Measurements from ENCODE around the gene SENP5. TPM values are rescaled to one million over a fixed set of nuclear protein-coding genes. Genes with fewer than 3 reads are reported as not detected.

SENP5 gene
- total and polyA plus RNA-seq, 4 donors = 3.9 to 26.9 (median 14.3) TPM

- peaks cover 0 to 3% (median 2%) of the 10 kb centered on the region in 4 donors for H3K4me1 ChIP-seq (ENCODE audit: control insufficient read depth in 4 of 4, insufficient read depth in 4 of 4, low read length in 3 of 4)
- peaks cover 0 to 3% (median 0%) of the 10 kb centered on the region in 4 donors for H3K9me3 ChIP-seq (ENCODE audit: control insufficient read depth in 4 of 4, low read length in 3 of 4)
- no peak overlapping the region for H3K9ac ChIP-seq (ENCODE audit: low read depth in 1 of 2, low read length in 2 of 2)
- H3K4me3 ChIP-seq (ENCODE audit: low read depth in 1 of 3, low read length in 3 of 3) = no peak overlapping the region
- DNase-seq (ENCODE audit: low spot score) = peak; percentile 25
- WGBS = 84% methylated on average over 10 of the region's 10 CpGs
- no peaks in the 10 kb centered on the region for H3K27me3 ChIP-seq (ENCODE audit: control insufficient read depth in 4 of 4, insufficient read depth in 4 of 4, low read length in 3 of 4)
- TF ChIP-seq FOXA2 (IDR thresholded peaks at IDR 0.05) = no peak
- H3K27ac ChIP-seq (ENCODE audit: low read depth in 1 of 2, low read length in 2 of 2) = no peak overlapping the region
- H3K36me3 ChIP-seq (ENCODE audit: control insufficient read depth in 4 of 4, insufficient read depth in 3 of 4, low read depth in 1 of 4, low read length in 3 of 4) = no peaks in the 10 kb centered on the region
These were observed 111.8 kb downstream of the SENP5 start for GRCh38 chr3:196979545-196979944.

DNA sequence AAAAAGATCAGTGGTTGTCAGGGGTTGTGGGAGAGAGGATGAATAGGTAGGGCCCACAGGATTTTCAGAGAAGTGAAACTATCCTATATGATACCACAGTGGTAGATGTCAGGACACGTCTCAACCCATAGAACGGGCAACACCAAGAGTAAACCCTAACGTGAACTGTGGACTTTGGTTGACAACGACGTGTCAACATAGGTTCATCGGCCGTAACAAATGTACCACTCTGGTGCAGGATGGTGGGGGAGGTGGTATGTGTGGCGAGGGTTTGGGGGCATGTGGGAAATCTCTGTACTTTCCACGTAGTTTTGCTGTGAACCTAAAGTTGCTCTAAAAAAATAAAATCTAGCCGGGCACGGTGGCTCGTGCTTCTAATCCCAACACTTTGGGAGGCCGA, 113.9 kb downstream of the SENP5 start:
- DNase-seq (ENCODE audit: low spot score) = no peak
- H3K36me3 ChIP-seq (ENCODE audit: control insufficient read depth in 4 of 4, insufficient read depth in 3 of 4, low read depth in 1 of 4, low read length in 3 of 4) = no peaks in the 10 kb centered on the region
- 55% methylated on average over 13 of the region's 13 CpGs for WGBS
- H3K4me3 ChIP-seq (ENCODE audit: low read depth in 1 of 3, low read length in 3 of 3) = no peak overlapping the region
- peaks cover 0 to 3% (median 0%) of the 10 kb centered on the region in 4 donors for H3K9me3 ChIP-seq (ENCODE audit: control insufficient read depth in 4 of 4, low read length in 3 of 4)
- TF ChIP-seq FOXA1 (IDR thresholded peaks at IDR 0.05) (no peak), CTCF (IDR thresholded peaks at IDR 0.05; ENCODE audit: low read depth, low read length, missing input control) (no peak), JUND (IDR thresholded peaks at IDR 0.05) (no peak), REST (IDR thresholded peaks at IDR 0.05) (no peak), HNF4A (conservative IDR thresholded peaks at IDR 0.05) (peak; percentile 59 to 63), TAF1 (conservative IDR thresholded peaks at IDR 0.05) (no peak), YY1 (IDR thresholded peaks at IDR 0.05) (no peak), RAD21 (IDR thresholded peaks at IDR 0.05) (no peak), FOXA2 (IDR thresholded peaks at IDR 0.05) (no peak), SP1 (IDR thresholded peaks at IDR 0.05) (peak; percentile 57), MAX (IDR thresholded peaks at IDR 0.05) (no peak), HNF4G (IDR thresholded peaks at IDR 0.05) (peak; percentile 33), EGR1 (IDR thresholded peaks at IDR 0.05; ENCODE audit: low read depth in 2 of 2) (no peak), RXRA (IDR thresholded peaks at IDR 0.05) (peak; percentile 34 to 52), NR2F2 (IDR thresholded peaks at IDR 0.05) (no peak), GABPA (IDR thresholded peaks at IDR 0.05 in 1 of 2, conservative IDR thresholded peaks at IDR 0.05 in 1 of 2) (no peak)
- TF ChIP-seq, protein P1, sequence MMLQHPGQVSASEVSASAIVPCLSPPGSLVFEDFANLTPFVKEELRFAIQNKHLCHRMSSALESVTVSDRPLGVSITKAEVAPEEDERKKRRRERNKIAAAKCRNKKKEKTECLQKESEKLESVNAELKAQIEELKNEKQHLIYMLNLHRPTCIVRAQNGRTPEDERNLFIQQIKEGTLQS (IDR thresholded peaks at IDR 0.05) = no peak
- TF ChIP-seq, protein P2, sequence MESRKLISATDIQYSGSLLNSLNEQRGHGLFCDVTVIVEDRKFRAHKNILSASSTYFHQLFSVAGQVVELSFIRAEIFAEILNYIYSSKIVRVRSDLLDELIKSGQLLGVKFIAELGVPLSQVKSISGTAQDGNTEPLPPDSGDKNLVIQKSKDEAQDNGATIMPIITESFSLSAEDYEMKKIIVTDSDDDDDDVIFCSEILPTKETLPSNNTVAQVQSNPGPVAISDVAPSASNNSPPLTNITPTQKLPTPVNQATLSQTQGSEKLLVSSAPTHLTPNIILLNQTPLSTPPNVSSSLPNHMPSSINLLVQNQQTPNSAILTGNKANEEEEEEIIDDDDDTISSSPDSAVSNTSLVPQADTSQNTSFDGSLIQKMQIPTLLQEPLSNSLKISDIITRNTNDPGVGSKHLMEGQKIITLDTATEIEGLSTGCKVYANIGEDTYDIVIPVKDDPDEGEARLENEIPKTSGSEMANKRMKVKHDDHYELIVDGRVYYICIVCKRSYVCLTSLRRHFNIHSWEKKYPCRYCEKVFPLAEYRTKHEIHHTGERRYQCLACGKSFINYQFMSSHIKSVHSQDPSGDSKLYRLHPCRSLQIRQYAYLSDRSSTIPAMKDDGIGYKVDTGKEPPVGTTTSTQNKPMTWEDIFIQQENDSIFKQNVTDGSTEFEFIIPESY (IDR thresholded peaks at IDR 0.05) = no peak
- H3K4me1 ChIP-seq (ENCODE audit: control insufficient read depth in 4 of 4, insufficient read depth in 4 of 4, low read length in 3 of 4) = peaks cover 0 to 3% (median 2%) of the 10 kb centered on the region in 4 donors
- no peaks in the 10 kb centered on the region for H3K27me3 ChIP-seq (ENCODE audit: control insufficient read depth in 4 of 4, insufficient read depth in 4 of 4, low read length in 3 of 4)
- no peak overlapping the region for H3K27ac ChIP-seq (ENCODE audit: low read depth in 1 of 2, low read length in 2 of 2)
- no peak overlapping the region for H3K9ac ChIP-seq (ENCODE audit: low read depth in 1 of 2, low read length in 2 of 2)
